Measurements from ENCODE around the gene GLB1L2.

The GLB1L2 gene

GRCh38 chr11:134373591-134374052, 41.8 kb downstream of the GLB1L2 start:
- TF ChIP-seq EP300 (IDR thresholded peaks at IDR 0.05; ENCODE audit: borderline replicate concordance) (no peak), RAD21 (IDR thresholded peaks at IDR 0.05; ENCODE audit: low read depth) (no peak), CEBPB (IDR thresholded peaks at IDR 0.05) (no peak), MAX (IDR thresholded peaks at IDR 0.05) (no peak), CREB1 (IDR thresholded peaks at IDR 0.05; ENCODE audit: low read depth) (no peak), FOXM1 (IDR thresholded peaks at IDR 0.05; ENCODE audit: borderline replicate concordance, low read depth) (no peak), TCF12 (IDR thresholded peaks at IDR 0.05; ENCODE audit: low read depth) (no peak), TAF1 (IDR thresholded peaks at IDR 0.05; ENCODE audit: low read depth) (no peak), REST (IDR thresholded peaks at IDR 0.05; ENCODE audit: low read depth) (no peak), USF1 (IDR thresholded peaks at IDR 0.05) (no peak)

- no peak for TF ChIP-seq REST (IDR thresholded peaks at IDR 0.05; ENCODE audit: low read depth)
- no peak for TF ChIP-seq FOXM1 (IDR thresholded peaks at IDR 0.05; ENCODE audit: borderline replicate concordance, low read depth)
- no peak for TF ChIP-seq TEAD4 (IDR thresholded peaks at IDR 0.05)
- no peak for TF ChIP-seq TAF1 (IDR thresholded peaks at IDR 0.05; ENCODE audit: low read depth)
- TF ChIP-seq RAD21 (IDR thresholded peaks at IDR 0.05; ENCODE audit: low read depth): no peak
Measured at GRCh38 chr11:134374171-134374570, 42.4 kb downstream of the GLB1L2 start.

- no peak for TF ChIP-seq ZBTB7A (IDR thresholded peaks at IDR 0.05; ENCODE audit: low read depth)
- TF ChIP-seq EP300 (IDR thresholded peaks at IDR 0.05; ENCODE audit: borderline replicate concordance): no peak
- no peak for TF ChIP-seq REST (IDR thresholded peaks at IDR 0.05; ENCODE audit: low read depth)
- TF ChIP-seq YY1 (IDR thresholded peaks at IDR 0.05; ENCODE audit: low read depth): no peak
- TF ChIP-seq RAD21 (IDR thresholded peaks at IDR 0.05; ENCODE audit: low read depth): no peak
- TF ChIP-seq EGR1 (IDR thresholded peaks at IDR 0.05): no peak
Measured at GRCh38 chr11:134374891-134375550, 43.2 kb downstream of the GLB1L2 start.

- TF ChIP-seq CEBPB (IDR thresholded peaks at IDR 0.05): no peak
- TF ChIP-seq EGR1 (IDR thresholded peaks at IDR 0.05): no peak
- no peak for TF ChIP-seq NFIC (IDR thresholded peaks at IDR 0.05)
- no peak for TF ChIP-seq ZBTB7A (IDR thresholded peaks at IDR 0.05; ENCODE audit: low read depth)
- TF ChIP-seq REST (IDR thresholded peaks at IDR 0.05; ENCODE audit: low read depth): no peak
- no peak for TF ChIP-seq EP300 (IDR thresholded peaks at IDR 0.05; ENCODE audit: borderline replicate concordance)
- TF ChIP-seq USF1 (IDR thresholded peaks at IDR 0.05): no peak
- no peak for TF ChIP-seq CREB1 (IDR thresholded peaks at IDR 0.05; ENCODE audit: low read depth)
- no peak for TF ChIP-seq FOXM1 (IDR thresholded peaks at IDR 0.05; ENCODE audit: borderline replicate concordance, low read depth)
- no peak for TF ChIP-seq MAX (IDR thresholded peaks at IDR 0.05)
- no peak for TF ChIP-seq TEAD4 (IDR thresholded peaks at IDR 0.05)
- TF ChIP-seq TAF1 (IDR thresholded peaks at IDR 0.05; ENCODE audit: low read depth): no peak
- no peak for TF ChIP-seq YY1 (IDR thresholded peaks at IDR 0.05; ENCODE audit: low read depth)
- no peak for TF ChIP-seq RAD21 (IDR thresholded peaks at IDR 0.05; ENCODE audit: low read depth)
- TF ChIP-seq TCF12 (IDR thresholded peaks at IDR 0.05; ENCODE audit: low read depth): no peak
Measured at GRCh38 chr11:134376150-134376921, 44.5 kb downstream of the GLB1L2 start.

All from Ishikawa (cell line).